ENCODE data around the gene IL1RL1. TPM values are rescaled to one million over a fixed set of nuclear protein-coding genes. Genes with fewer than 3 reads are reported as not detected.

IL1RL1 gene
- polyA plus RNA-seq, 2 of the 4 experiments (the other 2 are of a cell fraction): 0.04 to 0.84 TPM

DNA sequence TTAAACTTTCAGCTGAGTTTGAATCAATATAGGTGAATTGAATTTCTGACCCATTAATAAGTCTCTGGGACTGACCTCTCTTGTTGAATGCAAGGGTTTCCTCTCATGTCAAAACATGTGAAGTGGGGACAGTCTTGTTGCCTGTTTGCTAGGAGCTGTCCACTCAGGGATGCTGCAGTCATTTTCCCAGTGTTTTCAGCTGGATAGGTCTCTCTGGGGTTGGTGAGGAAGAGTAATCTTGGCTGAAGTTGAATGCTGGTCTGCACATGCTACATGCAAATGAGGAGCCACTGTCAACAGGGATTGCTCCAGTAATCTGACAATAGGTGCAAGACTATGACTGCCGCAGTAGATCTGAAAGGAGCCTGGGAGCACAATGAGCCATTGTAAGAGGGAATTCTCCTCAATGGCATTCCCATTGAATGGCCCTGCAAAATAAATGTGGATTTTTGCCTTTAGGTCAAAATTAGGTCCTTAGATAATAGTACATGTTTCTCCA, 34.1 kb upstream of the IL1RL1 start:
- 36% methylated on average over 1 of the region's 1 CpG for WGBS (ENCODE audit: missing lambda C conversion rate)
- H3K4me1 ChIP-seq: no peaks in the 10 kb centered on the region
- no peak overlapping the region for H3K27ac ChIP-seq
- H3K4me2 ChIP-seq: no peak overlapping the region
- DNase-seq (ENCODE audit: low read depth in 1 of 2, low spot score in 1 of 2) (no peak), ATAC-seq (no peak), FAIRE-seq (no peak)
- H3K9me3 ChIP-seq: peaks cover 8% of the 10 kb centered on the region; the same call in 2 of the 3 replicates
- no peak for TF ChIP-seq SREBF2 (IDR thresholded peaks at IDR 0.05)
- no peak for TF ChIP-seq JUNB (IDR thresholded peaks at IDR 0.05)
- TF ChIP-seq, protein P1, sequence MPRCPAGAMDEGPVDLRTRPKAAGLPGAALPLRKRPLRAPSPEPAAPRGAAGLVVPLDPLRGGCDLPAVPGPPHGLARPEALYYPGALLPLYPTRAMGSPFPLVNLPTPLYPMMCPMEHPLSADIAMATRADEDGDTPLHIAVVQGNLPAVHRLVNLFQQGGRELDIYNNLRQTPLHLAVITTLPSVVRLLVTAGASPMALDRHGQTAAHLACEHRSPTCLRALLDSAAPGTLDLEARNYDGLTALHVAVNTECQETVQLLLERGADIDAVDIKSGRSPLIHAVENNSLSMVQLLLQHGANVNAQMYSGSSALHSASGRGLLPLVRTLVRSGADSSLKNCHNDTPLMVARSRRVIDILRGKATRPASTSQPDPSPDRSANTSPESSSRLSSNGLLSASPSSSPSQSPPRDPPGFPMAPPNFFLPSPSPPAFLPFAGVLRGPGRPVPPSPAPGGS (IDR thresholded peaks at IDR 0.05): no peak
- no peak for TF ChIP-seq CBX2 (IDR thresholded peaks at IDR 0.05; ENCODE audit: borderline replicate concordance, low read depth)
- TF ChIP-seq KDM5A (IDR thresholded peaks at IDR 0.05): no peak
- no peak for TF ChIP-seq RAD21 (conservative IDR thresholded peaks at IDR 0.05 in 1 of 2, IDR thresholded peaks at IDR 0.05 in 1 of 2)
- TF ChIP-seq, protein P2, sequence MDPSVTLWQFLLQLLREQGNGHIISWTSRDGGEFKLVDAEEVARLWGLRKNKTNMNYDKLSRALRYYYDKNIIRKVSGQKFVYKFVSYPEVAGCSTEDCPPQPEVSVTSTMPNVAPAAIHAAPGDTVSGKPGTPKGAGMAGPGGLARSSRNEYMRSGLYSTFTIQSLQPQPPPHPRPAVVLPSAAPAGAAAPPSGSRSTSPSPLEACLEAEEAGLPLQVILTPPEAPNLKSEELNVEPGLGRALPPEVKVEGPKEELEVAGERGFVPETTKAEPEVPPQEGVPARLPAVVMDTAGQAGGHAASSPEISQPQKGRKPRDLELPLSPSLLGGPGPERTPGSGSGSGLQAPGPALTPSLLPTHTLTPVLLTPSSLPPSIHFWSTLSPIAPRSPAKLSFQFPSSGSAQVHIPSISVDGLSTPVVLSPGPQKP (IDR thresholded peaks at IDR 0.05; ENCODE audit: low read depth, low read length): no peak
- no peak for TF ChIP-seq RCOR1 (IDR thresholded peaks at IDR 0.05; ENCODE audit: low read depth, low read length)
- no peak for TF ChIP-seq TP53 (CRISPR knock-in tag; IDR thresholded peaks at IDR 0.05)
- CTCF ChIA-PET: interaction anchor here (1.4 to 1.5 kb wide), 2 partner anchors 8 to 12 kb away, joined by 3 read pairs; no protein-coding TSS in a partner anchor
- POLR2A ChIA-PET: no interaction called here
- H3K4me3 ChIP-seq: no peak overlapping the region

DNA sequence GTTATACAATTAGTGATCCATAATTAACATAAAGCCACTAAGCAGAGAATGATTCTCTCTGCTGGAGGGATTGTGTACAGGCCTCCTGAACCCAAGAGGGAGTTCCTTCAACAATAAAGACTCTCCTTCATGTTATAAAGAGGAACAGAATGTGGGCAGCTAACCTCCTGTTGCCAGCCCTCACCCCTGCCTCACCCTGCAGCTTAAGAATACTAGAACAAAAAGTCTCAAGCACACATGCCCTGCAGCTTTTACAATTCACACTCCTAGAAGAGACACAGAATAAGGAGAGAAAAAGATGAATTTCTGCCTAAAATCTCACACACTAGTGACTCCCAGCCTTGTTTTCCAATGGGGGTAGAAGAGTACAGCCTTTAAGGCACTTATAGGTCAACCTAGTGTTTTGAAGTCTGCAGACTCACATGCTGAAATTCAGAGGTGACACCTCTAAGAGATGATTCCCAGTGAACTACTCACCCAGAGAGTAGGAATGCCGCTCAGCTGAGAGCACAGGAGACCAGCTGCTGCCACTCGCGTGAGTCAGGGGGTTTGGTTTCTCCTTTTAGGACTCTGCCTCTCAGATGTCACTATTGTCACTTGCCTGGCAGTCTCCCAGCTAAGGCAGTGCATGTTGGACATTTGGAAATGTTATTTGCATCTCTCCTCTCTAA, 32.5 kb upstream of the IL1RL1 start:
- Histone ChIP-seq H3K4me1 (no peaks in the 10 kb centered on the region), H3K4me3 (no peak overlapping the region), H3K4me2 (no peak overlapping the region), H3K9me3 (peaks cover 8% of the 10 kb centered on the region; the same call in 2 of the 3 replicates), H3K27ac (no peak overlapping the region)
- 71% methylated on average over 3 of the region's 3 CpGs for WGBS (ENCODE audit: missing lambda C conversion rate)
- ATAC-seq: no peak
- ChIA-PET POLR2A (no interaction called here), CTCF (no interaction called here)
- no peak for TF ChIP-seq NR3C1 (IDR thresholded peaks at IDR 0.05)
- TF ChIP-seq, protein P3, sequence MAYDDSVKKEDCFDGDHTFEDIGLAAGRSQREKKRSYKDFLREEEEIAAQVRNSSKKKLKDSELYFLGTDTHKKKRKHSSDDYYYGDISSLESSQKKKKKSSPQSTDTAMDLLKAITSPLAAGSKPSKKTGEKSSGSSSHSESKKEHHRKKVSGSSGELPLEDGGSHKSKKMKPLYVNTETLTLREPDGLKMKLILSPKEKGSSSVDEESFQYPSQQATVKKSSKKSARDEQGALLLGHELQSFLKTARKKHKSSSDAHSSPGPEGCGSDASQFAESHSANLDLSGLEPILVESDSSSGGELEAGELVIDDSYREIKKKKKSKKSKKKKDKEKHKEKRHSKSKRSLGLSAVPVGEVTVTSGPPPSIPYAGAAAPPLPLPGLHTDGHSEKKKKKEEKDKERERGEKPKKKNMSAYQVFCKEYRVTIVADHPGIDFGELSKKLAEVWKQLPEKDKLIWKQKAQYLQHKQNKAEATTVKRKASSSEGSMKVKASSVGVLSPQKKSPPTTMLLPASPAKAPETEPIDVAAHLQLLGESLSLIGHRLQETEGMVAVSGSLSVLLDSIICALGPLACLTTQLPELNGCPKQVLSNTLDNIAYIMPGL (CRISPR knock-in tag; IDR thresholded peaks at IDR 0.05; ENCODE audit: borderline replicate concordance): no peak
- no peak for TF ChIP-seq JUNB (IDR thresholded peaks at IDR 0.05)
- no peak for TF ChIP-seq SMC3 (IDR thresholded peaks at IDR 0.05)
- no peak for TF ChIP-seq HOXA7 (CRISPR knock-in tag; IDR thresholded peaks at IDR 0.05)
- TF ChIP-seq PHF8 (IDR thresholded peaks at IDR 0.05; ENCODE audit: borderline replicate concordance, low read depth): no peak
- TF ChIP-seq CHD2 (IDR thresholded peaks at IDR 0.05; ENCODE audit: low read length, partially characterized antibody): no peak
- no peak for TF ChIP-seq RNF2 (IDR thresholded peaks at IDR 0.05; ENCODE audit: borderline replicate concordance, low read depth)
- no peak for TF ChIP-seq POLR2AphosphoS2 (conservative IDR thresholded peaks at IDR 0.05; ENCODE audit: low read length)
- TF ChIP-seq, protein P4, sequence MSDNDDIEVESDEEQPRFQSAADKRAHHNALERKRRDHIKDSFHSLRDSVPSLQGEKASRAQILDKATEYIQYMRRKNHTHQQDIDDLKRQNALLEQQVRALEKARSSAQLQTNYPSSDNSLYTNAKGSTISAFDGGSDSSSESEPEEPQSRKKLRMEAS (IDR thresholded peaks at IDR 0.05): no peak
- TF ChIP-seq EHMT2 (IDR thresholded peaks at IDR 0.05; ENCODE audit: low read depth): no peak
- no peak for TF ChIP-seq HOXB13 (CRISPR knock-in tag; IDR thresholded peaks at IDR 0.05; ENCODE audit: low read depth)
- no peak for TF ChIP-seq HEYL (CRISPR knock-in tag; IDR thresholded peaks at IDR 0.05)
- TF ChIP-seq GATA3 (IDR thresholded peaks at IDR 0.05; ENCODE audit: borderline replicate concordance): no peak
- TF ChIP-seq TP53 (CRISPR knock-in tag; IDR thresholded peaks at IDR 0.05): no peak
- TF ChIP-seq, protein P5, sequence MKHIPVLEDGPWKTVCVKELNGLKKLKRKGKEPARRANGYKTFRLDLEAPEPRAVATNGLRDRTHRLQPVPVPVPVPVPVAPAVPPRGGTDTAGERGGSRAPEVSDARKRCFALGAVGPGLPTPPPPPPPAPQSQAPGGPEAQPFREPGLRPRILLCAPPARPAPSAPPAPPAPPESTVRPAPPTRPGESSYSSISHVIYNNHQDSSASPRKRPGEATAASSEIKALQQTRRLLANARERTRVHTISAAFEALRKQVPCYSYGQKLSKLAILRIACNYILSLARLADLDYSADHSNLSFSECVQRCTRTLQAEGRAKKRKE (CRISPR knock-in tag; IDR thresholded peaks at IDR 0.05; ENCODE audit: low read depth): no peak
- no peak for TF ChIP-seq MAFK (IDR thresholded peaks at IDR 0.05; ENCODE audit: partially characterized antibody)
- no peak for TF ChIP-seq BHLHE40 (IDR thresholded peaks at IDR 0.05; ENCODE audit: low read depth, low read length)
- no peak for TF ChIP-seq ZC3H11A (IDR thresholded peaks at IDR 0.05)
- TF ChIP-seq HDAC2 (IDR thresholded peaks at IDR 0.05): no peak
- no peak for FAIRE-seq
- no peak for DNase-seq (ENCODE audit: low read depth in 1 of 2, low spot score in 1 of 2)
